ENCODE measurements around the gene LRRC59.

The LRRC59 gene

GRCh38 chr17:50364715-50365114, 32.6 kb downstream of the LRRC59 start:
- no peak for TF ChIP-seq EZH2phosphoT487 (IDR thresholded peaks at IDR 0.05; ENCODE audit: low read depth)
- TF ChIP-seq, protein P1, sequence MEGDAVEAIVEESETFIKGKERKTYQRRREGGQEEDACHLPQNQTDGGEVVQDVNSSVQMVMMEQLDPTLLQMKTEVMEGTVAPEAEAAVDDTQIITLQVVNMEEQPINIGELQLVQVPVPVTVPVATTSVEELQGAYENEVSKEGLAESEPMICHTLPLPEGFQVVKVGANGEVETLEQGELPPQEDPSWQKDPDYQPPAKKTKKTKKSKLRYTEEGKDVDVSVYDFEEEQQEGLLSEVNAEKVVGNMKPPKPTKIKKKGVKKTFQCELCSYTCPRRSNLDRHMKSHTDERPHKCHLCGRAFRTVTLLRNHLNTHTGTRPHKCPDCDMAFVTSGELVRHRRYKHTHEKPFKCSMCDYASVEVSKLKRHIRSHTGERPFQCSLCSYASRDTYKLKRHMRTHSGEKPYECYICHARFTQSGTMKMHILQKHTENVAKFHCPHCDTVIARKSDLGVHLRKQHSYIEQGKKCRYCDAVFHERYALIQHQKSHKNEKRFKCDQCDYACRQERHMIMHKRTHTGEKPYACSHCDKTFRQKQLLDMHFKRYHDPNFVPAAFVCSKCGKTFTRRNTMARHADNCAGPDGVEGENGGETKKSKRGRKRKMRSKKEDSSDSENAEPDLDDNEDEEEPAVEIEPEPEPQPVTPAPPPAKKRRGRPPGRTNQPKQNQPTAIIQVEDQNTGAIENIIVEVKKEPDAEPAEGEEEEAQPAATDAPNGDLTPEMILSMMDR (IDR thresholded peaks at IDR 0.05; ENCODE audit: low read depth, low read length) = no peak
- H2AFZ ChIP-seq (ENCODE audit: low read depth, low read length) = no peak overlapping the region
- H3K9me3 ChIP-seq (ENCODE audit: insufficient read depth, low read length) = no peaks in the 10 kb centered on the region
- H3K27me3 ChIP-seq (ENCODE audit: low read depth, low read length) = no peaks in the 10 kb centered on the region
- H3K4me2 ChIP-seq (ENCODE audit: low read length) = no peak overlapping the region
- H4K20me1 ChIP-seq (ENCODE audit: insufficient read depth, low read length) = no peaks in the 10 kb centered on the region; the same call in 1 of the 2 replicates
- H3K27ac ChIP-seq (ENCODE audit: low read length) = no peak overlapping the region
- H3K79me2 ChIP-seq (ENCODE audit: low read length) = no peaks in the 10 kb centered on the region
- H3K4me1 ChIP-seq (ENCODE audit: low read length) = peaks cover 3% of the 10 kb centered on the region; the same call in 1 of the 2 replicates
- H3K36me3 ChIP-seq (replicated peaks; ENCODE audit: low read depth, low read length) = peaks cover 36% of the 10 kb centered on the region
- H3K4me3 ChIP-seq (ENCODE audit: low read length) = no peak overlapping the region
- no peak overlapping the region for H3K9ac ChIP-seq (ENCODE audit: low read length)

- Histone ChIP-seq H3K4me1 (ENCODE audit: low read length) (peaks cover 3% of the 10 kb centered on the region; the same call in 1 of the 2 replicates), H3K79me2 (ENCODE audit: low read length) (no peaks in the 10 kb centered on the region), H3K36me3 (replicated peaks; ENCODE audit: low read depth, low read length) (peaks cover 30% of the 10 kb centered on the region), H3K9ac (ENCODE audit: low read length) (no peak overlapping the region), H2AFZ (ENCODE audit: low read depth, low read length) (no peak overlapping the region), H3K27ac (ENCODE audit: low read length) (no peak overlapping the region), H3K27me3 (ENCODE audit: low read depth, low read length) (no peaks in the 10 kb centered on the region), H3K4me2 (ENCODE audit: low read length) (no peak overlapping the region), H4K20me1 (ENCODE audit: insufficient read depth, low read length) (no peaks in the 10 kb centered on the region; the same call in 1 of the 2 replicates), H3K4me3 (ENCODE audit: low read length) (no peak overlapping the region), H3K9me3 (ENCODE audit: insufficient read depth, low read length) (no peaks in the 10 kb centered on the region)
- TF ChIP-seq, protein P1 (IDR thresholded peaks at IDR 0.05; ENCODE audit: low read depth, low read length) = no peak
- no peak for TF ChIP-seq EZH2phosphoT487 (IDR thresholded peaks at IDR 0.05; ENCODE audit: low read depth)
Observed at GRCh38 chr17:50364061-50364458, 33.3 kb downstream of the LRRC59 start.

GRCh38 chr17:50363217-50364060, 33.9 kb downstream of the LRRC59 start:
- no peak overlapping the region for H3K27ac ChIP-seq (ENCODE audit: low read length)
- peaks cover 30% of the 10 kb centered on the region for H3K36me3 ChIP-seq (replicated peaks; ENCODE audit: low read depth, low read length)
- no peak overlapping the region for H3K4me3 ChIP-seq (ENCODE audit: low read length)
- no peak for TF ChIP-seq EZH2phosphoT487 (IDR thresholded peaks at IDR 0.05; ENCODE audit: low read depth)
- TF ChIP-seq, protein P1 (IDR thresholded peaks at IDR 0.05; ENCODE audit: low read depth, low read length) = no peak
- no peak overlapping the region for H3K4me2 ChIP-seq (ENCODE audit: low read length)
- no peaks in the 10 kb centered on the region; the same call in 1 of the 2 replicates for H4K20me1 ChIP-seq (ENCODE audit: insufficient read depth, low read length)
- H3K9ac ChIP-seq (ENCODE audit: low read length) = no peak overlapping the region
- peaks cover 3% of the 10 kb centered on the region; the same call in 1 of the 2 replicates for H3K4me1 ChIP-seq (ENCODE audit: low read length)
- H3K27me3 ChIP-seq (ENCODE audit: low read depth, low read length) = no peaks in the 10 kb centered on the region
- no peaks in the 10 kb centered on the region for H3K9me3 ChIP-seq (ENCODE audit: insufficient read depth, low read length)
- no peak overlapping the region for H2AFZ ChIP-seq (ENCODE audit: low read depth, low read length)
- H3K79me2 ChIP-seq (ENCODE audit: low read length) = no peaks in the 10 kb centered on the region

GRCh38 chr17:50362661-50363060, 34.7 kb downstream of the LRRC59 start:
- no peaks in the 10 kb centered on the region for H3K79me2 ChIP-seq (ENCODE audit: low read length)
- no peak overlapping the region for H3K4me2 ChIP-seq (ENCODE audit: low read length)
- peaks cover 24% of the 10 kb centered on the region for H3K36me3 ChIP-seq (replicated peaks; ENCODE audit: low read depth, low read length)
- H3K9ac ChIP-seq (ENCODE audit: low read length) = no peak overlapping the region
- TF ChIP-seq EZH2phosphoT487 (IDR thresholded peaks at IDR 0.05; ENCODE audit: low read depth) = no peak
- TF ChIP-seq, protein P1 (IDR thresholded peaks at IDR 0.05; ENCODE audit: low read depth, low read length) = no peak
- H3K9me3 ChIP-seq (ENCODE audit: insufficient read depth, low read length) = no peaks in the 10 kb centered on the region
- no peak overlapping the region for H3K4me3 ChIP-seq (ENCODE audit: low read length)
- H4K20me1 ChIP-seq (ENCODE audit: insufficient read depth, low read length) = no peaks in the 10 kb centered on the region; the same call in 1 of the 2 replicates
- no peaks in the 10 kb centered on the region for H3K27me3 ChIP-seq (ENCODE audit: low read depth, low read length)
- no peak overlapping the region for H3K27ac ChIP-seq (ENCODE audit: low read length)
- H2AFZ ChIP-seq (ENCODE audit: low read depth, low read length) = no peak overlapping the region
- H3K4me1 ChIP-seq (ENCODE audit: low read length) = peaks cover 3% of the 10 kb centered on the region; the same call in 1 of the 2 replicates

Data from OCI-LY3 (cell line).